ENCODE data around the gene ZNF609.

GRCh38 chr15:64566629-64567427 is 106.5 kb downstream of the ZNF609 start:
- TF ChIP-seq POLR2AphosphoS5 (IDR thresholded peaks at IDR 0.05) (no peak), POLR2A (IDR thresholded peaks at IDR 0.05; ENCODE audit: low read depth) (no peak)
- TF ChIP-seq, protein P1, sequence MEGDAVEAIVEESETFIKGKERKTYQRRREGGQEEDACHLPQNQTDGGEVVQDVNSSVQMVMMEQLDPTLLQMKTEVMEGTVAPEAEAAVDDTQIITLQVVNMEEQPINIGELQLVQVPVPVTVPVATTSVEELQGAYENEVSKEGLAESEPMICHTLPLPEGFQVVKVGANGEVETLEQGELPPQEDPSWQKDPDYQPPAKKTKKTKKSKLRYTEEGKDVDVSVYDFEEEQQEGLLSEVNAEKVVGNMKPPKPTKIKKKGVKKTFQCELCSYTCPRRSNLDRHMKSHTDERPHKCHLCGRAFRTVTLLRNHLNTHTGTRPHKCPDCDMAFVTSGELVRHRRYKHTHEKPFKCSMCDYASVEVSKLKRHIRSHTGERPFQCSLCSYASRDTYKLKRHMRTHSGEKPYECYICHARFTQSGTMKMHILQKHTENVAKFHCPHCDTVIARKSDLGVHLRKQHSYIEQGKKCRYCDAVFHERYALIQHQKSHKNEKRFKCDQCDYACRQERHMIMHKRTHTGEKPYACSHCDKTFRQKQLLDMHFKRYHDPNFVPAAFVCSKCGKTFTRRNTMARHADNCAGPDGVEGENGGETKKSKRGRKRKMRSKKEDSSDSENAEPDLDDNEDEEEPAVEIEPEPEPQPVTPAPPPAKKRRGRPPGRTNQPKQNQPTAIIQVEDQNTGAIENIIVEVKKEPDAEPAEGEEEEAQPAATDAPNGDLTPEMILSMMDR (IDR thresholded peaks at IDR 0.05), result no peak
